NCI-H2081 (cell line): ENCODE data around the gene ANO10.

Experiments used
- DNase-seq, 2 experiments: peaks; one replicate each; lab custom pipeline; 2025; lab: John Stamatoyannopoulos, UW

Gene ANO10

GRCh38 chr3:43417133-43417532, 204.7 kb downstream of the ANO10 start:
- peak in 1 of 2 experiments; percentile 0 for DNase-seq

DNA sequence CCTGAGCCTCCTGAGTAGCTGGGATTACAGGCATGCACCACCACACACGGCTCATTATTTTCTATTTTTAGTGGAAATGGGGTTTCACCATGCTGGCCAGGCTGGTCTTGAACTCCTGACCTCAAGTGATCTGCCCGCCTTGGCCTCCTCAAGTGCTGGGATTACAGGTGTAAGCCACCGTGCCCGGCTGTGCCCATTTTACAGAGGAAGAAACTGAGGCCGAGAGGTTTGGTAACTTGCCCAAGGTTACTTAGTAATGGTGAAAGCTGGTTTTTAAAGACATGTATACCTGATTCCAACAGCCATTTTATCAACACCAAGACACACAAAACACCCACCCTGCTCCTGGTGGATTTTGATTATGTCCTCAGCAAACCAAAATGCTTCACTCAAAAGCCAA, 206.7 kb downstream of the ANO10 start:
- DNase-seq: no peak

DNA sequence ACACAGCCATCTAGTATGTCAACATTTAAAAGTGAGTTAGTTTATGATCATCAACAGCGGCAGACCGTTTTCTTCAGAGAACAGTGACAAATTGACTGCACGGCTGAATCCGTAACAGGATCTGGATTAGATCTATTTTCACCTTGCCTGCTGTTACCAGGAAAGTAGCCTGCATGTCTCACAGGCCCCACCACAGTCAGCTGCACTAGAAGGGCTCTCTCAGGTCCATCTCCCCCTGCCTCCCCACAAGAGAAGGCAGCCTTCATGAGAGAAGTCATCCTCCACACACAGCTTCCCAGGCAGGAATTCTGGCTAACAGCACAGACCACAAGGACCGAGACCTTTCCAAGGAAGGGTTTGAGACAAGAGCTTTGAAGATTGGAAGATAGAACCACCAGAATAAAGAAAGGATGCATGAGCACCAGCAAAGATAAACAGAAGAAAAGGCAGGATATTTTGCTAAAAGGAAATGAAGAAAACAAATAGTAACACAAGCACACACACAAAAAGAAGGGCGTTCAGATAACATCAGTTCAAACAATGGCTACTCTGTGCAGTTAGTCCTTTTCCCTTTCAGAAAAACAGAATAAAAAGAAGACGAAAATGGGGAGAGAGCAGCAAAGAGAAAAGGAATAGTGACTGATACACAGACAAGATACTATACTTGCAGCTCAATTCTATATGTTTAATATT, 208.0 kb downstream of the ANO10 start:
- DNase-seq: no peak

- no peak for DNase-seq
Observed at GRCh38 chr3:43411429-43411828, 210.4 kb downstream of the ANO10 start.

GRCh38 chr3:43410592-43410991, 211.2 kb downstream of the ANO10 start:
- no peak for DNase-seq

GRCh38 chr3:43409506-43409905, 212.3 kb downstream of the ANO10 start:
- DNase-seq: no peak

GRCh38 chr3:43406643-43407023, 215.2 kb downstream of the ANO10 start:
- no peak for DNase-seq

DNA sequence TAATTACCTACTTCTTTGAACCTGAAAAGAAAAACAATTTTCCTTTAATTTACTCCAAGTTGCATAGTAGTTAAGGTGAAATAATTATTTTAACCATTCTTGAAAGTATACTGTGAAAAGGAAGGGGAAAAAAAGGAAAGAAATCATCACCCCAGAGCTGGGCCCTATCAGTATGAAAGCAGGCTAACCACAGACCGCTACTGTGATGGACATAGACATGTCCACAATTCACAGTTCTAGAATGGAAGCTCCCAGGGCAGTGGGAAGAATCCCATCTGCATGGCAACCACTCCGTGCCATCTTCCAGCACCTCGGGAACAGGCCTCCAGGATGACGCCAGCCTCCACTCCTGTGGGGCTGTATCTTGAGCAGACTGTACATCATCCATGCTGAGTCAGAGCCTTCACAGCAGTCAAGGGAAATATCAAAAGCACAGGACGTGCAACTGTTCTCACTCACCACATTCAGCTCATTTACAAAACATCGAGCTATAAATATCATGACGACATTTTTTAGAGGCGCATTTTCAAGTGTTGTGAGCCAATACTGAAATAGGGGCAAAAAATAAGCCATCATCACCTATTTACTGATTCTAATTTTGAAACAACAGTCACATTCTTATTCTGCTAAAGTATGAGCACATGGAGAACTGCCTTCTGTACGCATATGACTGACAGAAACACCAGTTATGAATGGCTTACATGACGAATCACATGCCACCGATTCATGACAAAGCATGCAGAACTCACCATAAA, 215.7 kb downstream of the ANO10 start:
- DNase-seq: no peak

- no peak for DNase-seq
Observed at GRCh38 chr3:43400781-43401730, 220.8 kb downstream of the ANO10 start.

- no peak for DNase-seq
Observed at GRCh38 chr3:43400167-43400566, 221.6 kb downstream of the ANO10 start.

- DNase-seq: no peak
Observed at GRCh38 chr3:43399034-43399433, 222.8 kb downstream of the ANO10 start.

- no peak for DNase-seq
Observed at GRCh38 chr3:43394041-43394554, 227.7 kb downstream of the ANO10 start.

DNA sequence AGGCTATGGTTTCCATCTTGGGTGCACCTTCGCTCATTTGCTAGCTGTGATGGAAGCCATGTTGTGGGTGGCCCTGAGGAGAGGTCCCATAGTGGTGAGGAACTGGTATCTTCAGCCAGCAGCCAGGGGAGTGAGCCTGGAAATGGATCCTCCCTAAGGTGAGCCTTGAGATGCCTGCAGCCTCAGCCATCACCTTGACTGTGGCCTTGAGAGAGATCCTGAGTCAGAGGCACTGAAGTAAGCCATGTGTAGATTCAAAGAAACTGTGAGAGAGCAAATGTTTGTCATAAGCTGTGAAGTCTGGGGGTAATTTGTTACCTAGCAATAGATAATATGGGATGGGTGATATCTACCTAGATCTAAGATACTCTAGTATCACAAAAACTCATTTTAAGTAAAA, 230.2 kb downstream of the ANO10 start:
- DNase-seq: no peak

- no peak for DNase-seq
Observed at GRCh38 chr3:43390255-43390588, 231.6 kb downstream of the ANO10 start.

- no peak for DNase-seq
Observed at GRCh38 chr3:43389388-43390254, 232.2 kb downstream of the ANO10 start.

DNA sequence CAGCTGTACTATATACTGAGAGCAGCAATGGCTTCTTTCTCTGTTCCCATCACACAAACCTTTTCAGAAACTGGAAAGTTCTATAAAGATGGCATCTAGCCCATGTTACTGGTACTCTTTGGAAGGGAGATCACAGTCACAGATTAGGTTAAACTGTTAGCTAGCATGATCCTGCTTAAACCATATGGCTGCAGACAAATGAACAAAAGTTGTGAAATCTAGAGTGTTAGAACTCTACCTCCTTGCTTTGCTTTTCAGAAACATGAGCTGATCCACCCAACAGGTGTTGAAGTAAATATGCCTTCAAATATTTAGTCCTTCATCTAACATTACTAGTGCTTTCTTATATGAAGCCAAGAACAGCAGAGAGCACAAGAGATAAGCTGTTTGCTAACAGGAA, 232.9 kb downstream of the ANO10 start:
- no peak for DNase-seq

DNA sequence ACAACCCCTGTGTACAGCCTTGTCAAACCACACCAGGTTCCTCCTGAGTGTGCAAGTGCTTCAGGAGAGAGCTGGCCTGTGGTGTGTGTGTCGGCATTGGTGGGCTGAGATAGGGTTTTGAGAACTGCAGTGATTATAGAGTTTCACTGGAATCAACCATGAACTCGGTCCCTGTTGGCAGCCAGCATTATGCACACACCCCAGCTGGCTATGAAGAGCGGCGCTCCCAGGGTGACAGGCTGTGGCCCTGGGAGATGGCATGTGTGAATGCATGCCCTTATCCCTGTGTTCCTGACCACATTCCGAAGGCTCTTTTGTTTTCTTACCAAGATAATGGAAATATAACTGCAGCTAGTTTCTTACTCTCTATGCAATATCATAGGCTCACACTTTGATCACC, 233.6 kb downstream of the ANO10 start:
- no peak for DNase-seq

DNA sequence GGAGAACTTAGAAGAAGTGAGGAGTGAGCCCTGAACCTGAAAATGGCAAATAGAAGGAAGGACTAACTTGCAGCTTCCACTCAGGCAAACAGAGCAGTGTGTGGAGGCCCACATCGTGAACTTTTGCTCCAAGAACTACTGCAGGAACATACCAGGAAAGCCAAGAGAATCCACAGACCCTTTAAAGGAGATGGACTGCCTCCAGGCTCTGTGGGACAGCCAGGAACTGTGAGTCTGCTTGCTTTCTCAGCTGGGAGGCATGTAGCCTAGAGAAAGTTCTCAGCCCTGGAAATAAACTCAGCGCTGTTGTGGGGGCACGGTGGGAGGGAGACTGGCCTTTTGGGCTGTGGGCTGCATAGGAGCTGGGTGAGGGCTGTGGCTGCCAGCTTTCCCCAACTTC, 242.5 kb downstream of the ANO10 start:
- DNase-seq: no peak

DNA sequence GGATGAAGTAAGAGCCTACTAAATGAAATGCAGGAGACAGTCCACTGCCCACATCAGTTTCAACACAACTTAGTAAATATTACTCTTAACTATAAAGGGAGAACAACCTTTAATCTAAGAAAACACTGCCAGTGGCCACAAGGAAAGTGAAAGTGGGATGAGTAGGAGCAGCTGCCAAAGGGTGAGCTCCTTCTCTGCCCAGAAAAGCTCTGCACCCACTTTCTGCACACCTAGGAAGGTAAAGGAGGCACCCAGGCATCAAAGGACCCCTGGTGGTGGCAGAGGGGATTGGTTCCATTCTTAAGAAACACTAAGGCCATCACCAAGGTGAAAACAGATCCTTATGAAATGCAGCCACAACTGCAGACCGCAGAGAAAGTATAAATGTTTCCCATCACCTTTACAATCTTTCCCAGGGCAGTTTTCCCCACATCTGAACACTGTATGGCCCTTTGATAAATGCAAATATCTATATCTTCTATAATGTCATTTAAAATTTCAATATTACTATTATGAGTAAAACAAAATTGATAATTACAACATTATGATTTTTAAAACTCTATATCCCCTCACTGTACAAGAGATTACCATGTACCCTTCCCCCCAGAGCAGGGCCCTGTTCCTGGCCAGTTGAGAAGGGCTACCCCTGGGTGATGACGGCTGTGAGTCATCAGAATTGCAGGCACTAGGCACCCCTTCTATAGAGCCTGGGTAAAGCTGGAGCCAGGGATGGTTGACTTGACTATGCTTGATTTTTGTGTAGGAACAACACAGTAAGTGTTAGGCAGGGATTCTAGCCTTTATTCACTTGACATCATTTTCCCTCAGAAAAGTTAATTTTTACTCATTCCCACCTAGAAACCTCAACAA, 243.5 kb downstream of the ANO10 start:
- peak in 1 of 2 experiments; percentile 2 for DNase-seq

GRCh38 chr3:43373560-43373928, 248.3 kb downstream of the ANO10 start:
- no peak for DNase-seq
